Epithelial cell of proximal tubule (primary cell): ENCODE measurements around the gene TBC1D22A. TPM values are rescaled to one million over a fixed set of nuclear protein-coding genes. Genes with fewer than 3 reads are reported as not detected.

Experiments used
- DNase-seq: peaks from one replicate; pipeline ENCODE4 v3.0.0-alpha.2; 2011; ENCODE audit warnings: low read depth
- H3K4me3 ChIP-seq: 2 replicates; pipeline ENCODE4 v1.5.1; 2011; ENCODE audit warnings: low read depth, mild to moderate bottlenecking, low read length
- total RNA-seq: library from RNA; depleted of rRNA; stranded (reverse); fragments of >200 nt; gene quantifications from 2 replicates; pipeline ENCODE4 v1.2.3, GENCODE V29; 2015
- TF ChIP-seq, protein P1 (sequence below): conservative IDR thresholded peaks from 2 replicates; pipeline ENCODE4 v1.5.1; 2012; ENCODE audit warnings: low read depth, mild to moderate bottlenecking, low read length

Gene TBC1D22A
- total RNA-seq, 1 donor from 2014 or later = 22.7 TPM

GRCh38 chr22:46858181-46858771 lies 95.8 kb downstream of the TBC1D22A start:
- no peak overlapping the region for H3K4me3 ChIP-seq
- TF ChIP-seq, protein P1, sequence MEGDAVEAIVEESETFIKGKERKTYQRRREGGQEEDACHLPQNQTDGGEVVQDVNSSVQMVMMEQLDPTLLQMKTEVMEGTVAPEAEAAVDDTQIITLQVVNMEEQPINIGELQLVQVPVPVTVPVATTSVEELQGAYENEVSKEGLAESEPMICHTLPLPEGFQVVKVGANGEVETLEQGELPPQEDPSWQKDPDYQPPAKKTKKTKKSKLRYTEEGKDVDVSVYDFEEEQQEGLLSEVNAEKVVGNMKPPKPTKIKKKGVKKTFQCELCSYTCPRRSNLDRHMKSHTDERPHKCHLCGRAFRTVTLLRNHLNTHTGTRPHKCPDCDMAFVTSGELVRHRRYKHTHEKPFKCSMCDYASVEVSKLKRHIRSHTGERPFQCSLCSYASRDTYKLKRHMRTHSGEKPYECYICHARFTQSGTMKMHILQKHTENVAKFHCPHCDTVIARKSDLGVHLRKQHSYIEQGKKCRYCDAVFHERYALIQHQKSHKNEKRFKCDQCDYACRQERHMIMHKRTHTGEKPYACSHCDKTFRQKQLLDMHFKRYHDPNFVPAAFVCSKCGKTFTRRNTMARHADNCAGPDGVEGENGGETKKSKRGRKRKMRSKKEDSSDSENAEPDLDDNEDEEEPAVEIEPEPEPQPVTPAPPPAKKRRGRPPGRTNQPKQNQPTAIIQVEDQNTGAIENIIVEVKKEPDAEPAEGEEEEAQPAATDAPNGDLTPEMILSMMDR = no peak
- no peak for DNase-seq

DNA sequence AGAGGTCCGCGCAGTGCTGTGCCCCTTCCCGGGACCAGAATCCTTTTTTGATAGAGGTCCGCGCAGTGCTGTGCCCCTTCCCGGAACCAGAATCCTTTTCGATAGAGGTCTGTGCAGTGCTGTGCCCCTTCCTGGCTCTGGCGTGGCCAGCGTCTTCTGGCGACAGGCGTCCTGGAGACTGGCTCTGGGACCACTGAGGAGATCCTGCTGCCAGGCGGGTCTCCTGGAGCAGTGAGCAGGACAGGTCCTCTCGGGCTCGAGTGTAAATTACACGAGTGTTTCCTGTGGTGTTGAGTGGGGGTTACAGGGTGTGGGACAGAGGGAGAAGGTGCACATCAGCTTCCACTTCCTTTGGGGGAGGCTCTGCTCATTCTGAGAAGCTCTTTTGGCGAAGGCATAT lies 98.1 kb downstream of the TBC1D22A start:
- no peak overlapping the region for H3K4me3 ChIP-seq
- no peak for DNase-seq
- TF ChIP-seq, protein P1 = no peak

GRCh38 chr22:46861468-46862367 lies 99.3 kb downstream of the TBC1D22A start:
- no peak for DNase-seq
- no peak overlapping the region for H3K4me3 ChIP-seq
- TF ChIP-seq, protein P1 = no peak

GRCh38 chr22:46862418-46863324 lies 100.2 kb downstream of the TBC1D22A start:
- no peak for DNase-seq
- no peak overlapping the region for H3K4me3 ChIP-seq
- TF ChIP-seq, protein P1 = no peak

DNA sequence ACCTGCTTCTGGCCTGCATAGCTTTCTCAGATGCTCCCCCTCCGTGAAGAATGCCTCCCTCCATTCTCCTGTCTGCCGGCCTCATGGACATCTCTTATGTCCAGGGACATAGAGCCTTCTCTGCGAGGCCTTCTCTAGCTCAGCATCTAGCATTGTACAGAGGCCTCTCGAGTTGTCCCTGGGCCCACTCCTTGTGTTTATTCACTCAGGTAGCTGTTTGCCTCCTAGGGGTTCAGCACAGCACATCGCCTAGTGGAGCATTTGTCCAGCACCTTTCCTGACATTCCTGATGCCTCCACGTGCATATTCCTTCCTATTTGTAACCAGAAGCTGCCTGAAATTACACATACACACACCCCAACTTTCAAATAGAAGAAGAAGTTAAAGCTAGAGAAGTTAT lies 101.3 kb downstream of the TBC1D22A start:
- DNase-seq = no peak
- TF ChIP-seq, protein P1 = no peak
- H3K4me3 ChIP-seq = no peak overlapping the region

DNA sequence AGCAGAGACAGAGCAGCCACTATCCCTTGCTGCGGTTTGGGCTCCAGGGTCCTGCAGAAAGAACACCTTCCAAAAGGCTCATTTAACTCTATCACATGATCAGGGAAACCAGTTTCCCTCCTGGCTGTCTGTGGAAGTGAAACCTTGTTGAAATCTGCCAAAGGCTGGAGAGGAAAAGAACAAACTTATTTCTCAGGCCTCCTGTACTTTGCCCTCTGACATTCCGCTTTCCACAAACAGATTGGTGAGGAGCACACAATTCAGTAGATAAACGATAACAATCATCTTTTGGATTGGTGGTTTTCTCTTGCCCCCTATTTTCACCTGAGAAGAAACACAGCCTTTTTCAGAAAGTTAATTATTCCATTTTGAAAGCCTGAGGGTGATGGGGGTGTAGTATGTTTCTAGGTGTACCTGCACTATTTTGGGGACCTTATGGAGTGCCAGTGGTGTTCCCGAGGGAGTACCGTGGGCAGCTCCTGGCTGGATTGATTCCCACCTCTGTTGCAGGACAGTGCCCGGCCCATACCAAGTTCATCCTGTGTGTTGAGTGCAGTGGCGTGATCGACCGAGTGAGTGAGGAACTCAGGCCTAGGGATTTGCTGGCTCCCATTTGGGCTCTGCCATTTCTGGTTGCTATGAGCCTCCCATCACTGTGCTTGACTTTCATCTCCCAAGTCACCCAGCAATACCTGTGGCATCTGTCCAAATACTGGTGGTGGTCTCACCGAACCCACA lies 102.0 kb downstream of the TBC1D22A start:
- TF ChIP-seq, protein P1 = no peak
- DNase-seq = no peak
- H3K4me3 ChIP-seq = no peak overlapping the region
